ENCODE results near the gene DBN1.
A peak's percentile ranks its signal among the peaks of the same experiment; 100 is the strongest.

The DBN1 gene

GRCh38 chr5:177455036-177455660, 18.3 kb downstream of the DBN1 start:
- Histone ChIP-seq H3K4me3 (ENCODE audit: low read length) (peak overlapping the region; percentile 78), H3K4me1 (ENCODE audit: low read length) (peaks cover 14% of the 10 kb centered on the region), H3K79me2 (ENCODE audit: low read length) (no peaks in the 10 kb centered on the region), H3K27ac (ENCODE audit: low read length) (peak overlapping the region; percentile 64), H3K9me3 (ENCODE audit: insufficient read depth, low read length) (no peaks in the 10 kb centered on the region), H4K20me1 (ENCODE audit: insufficient read depth, low read length) (peaks cover 23% of the 10 kb centered on the region), H3K9ac (ENCODE audit: low read length) (peak overlapping the region; percentile 59), H3K27me3 (ENCODE audit: low read depth, low read length) (no peaks in the 10 kb centered on the region), H3K4me2 (ENCODE audit: low read length) (peak overlapping the region; percentile 77), H3K36me3 (replicated peaks; ENCODE audit: low read depth, low read length) (no peaks in the 10 kb centered on the region), H2AFZ (ENCODE audit: low read depth, low read length) (peak overlapping the region; percentile 37)
- TF ChIP-seq CTCF (IDR thresholded peaks at IDR 0.05; ENCODE audit: low read depth, low read length) (peak; percentile 77), EZH2phosphoT487 (IDR thresholded peaks at IDR 0.05; ENCODE audit: low read depth) (no peak)

DNA sequence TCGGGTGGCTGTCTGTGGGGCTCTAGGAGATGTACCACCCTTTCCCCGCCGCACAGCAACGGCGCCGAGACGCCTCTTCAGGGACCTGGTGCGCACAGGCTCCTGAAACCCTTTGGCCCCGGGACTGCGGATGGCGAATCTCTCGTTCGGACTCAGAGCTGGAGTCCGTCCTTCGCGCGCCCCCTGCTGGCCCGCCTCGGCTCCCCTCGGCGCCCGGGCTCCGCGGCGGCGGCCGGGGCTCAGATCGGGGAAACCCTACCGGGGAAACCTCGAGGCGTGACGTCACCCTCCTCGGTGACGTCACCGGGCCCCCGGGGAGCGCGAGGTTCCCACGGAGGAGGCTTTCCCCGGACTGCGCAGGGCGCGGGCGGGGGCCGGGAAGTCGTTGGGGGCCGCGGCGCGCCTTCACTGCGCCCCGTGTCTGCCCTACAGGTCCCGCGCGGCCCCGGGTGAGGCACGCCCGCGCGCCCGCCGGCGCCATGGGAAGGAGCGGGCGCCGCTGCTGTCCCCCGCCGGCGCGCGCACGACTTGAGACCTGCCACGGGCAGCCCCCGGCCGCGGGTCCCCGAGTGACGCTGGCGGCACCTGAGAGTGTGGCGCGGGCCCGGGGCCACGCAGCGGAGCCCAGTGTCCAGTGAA, 18.9 kb downstream of the DBN1 start:
- H3K9me3 ChIP-seq (ENCODE audit: insufficient read depth, low read length), result no peaks in the 10 kb centered on the region
- TF ChIP-seq EZH2phosphoT487 (IDR thresholded peaks at IDR 0.05; ENCODE audit: low read depth) (no peak), CTCF (IDR thresholded peaks at IDR 0.05; ENCODE audit: low read depth, low read length) (peak; percentile 79)
- H3K79me2 ChIP-seq (ENCODE audit: low read length), result no peaks in the 10 kb centered on the region
- H2AFZ ChIP-seq (ENCODE audit: low read depth, low read length), result 0 out of 2 replicates have a peak overlapping the region, but pooled peaks have one; percentile 37
- peaks cover 23% of the 10 kb centered on the region for H4K20me1 ChIP-seq (ENCODE audit: insufficient read depth, low read length)
- H3K27me3 ChIP-seq (ENCODE audit: low read depth, low read length), result no peaks in the 10 kb centered on the region
- peak overlapping the region; percentile 77 for H3K4me2 ChIP-seq (ENCODE audit: low read length)
- H3K36me3 ChIP-seq (replicated peaks; ENCODE audit: low read depth, low read length), result no peaks in the 10 kb centered on the region
- H3K9ac ChIP-seq (ENCODE audit: low read length), result peak overlapping the region; percentile 59
- H3K4me1 ChIP-seq (ENCODE audit: low read length), result peaks cover 14% of the 10 kb centered on the region
- H3K27ac ChIP-seq (ENCODE audit: low read length), result peak overlapping the region; percentile 42
- H3K4me3 ChIP-seq (ENCODE audit: low read length), result peak overlapping the region; percentile 78

DNA sequence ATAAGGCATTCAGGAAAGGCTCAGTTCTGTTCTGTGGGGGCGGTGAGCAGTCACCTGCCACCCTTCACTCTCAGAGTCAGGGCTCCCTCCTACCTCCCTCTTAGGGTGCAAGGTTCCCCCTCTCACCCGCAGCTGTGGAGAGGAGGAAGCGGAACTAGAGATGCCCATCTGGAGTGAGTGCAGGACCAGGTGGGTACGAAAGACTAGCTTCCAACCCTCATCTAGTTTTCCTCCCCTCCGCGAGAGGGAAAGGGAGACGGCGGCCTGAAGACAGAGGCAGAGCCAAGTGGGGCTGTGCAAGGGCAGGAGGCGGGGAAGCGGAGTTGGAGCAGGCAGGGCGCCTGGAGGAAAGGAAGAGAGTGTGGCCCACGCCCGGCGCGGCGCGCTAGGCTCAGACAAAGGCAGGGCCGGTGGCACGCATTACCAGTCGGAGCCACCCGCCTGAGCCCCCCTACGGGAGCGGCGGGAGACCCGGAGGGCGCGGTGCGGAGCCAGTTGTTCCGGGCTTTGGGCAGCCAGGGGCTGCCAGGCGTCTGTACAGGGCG, 19.5 kb downstream of the DBN1 start:
- peak overlapping the region; percentile 77 for H3K4me2 ChIP-seq (ENCODE audit: low read length)
- H3K27me3 ChIP-seq (ENCODE audit: low read depth, low read length), result no peaks in the 10 kb centered on the region
- H3K79me2 ChIP-seq (ENCODE audit: low read length), result no peaks in the 10 kb centered on the region
- no peak overlapping the region for H3K27ac ChIP-seq (ENCODE audit: low read length)
- H4K20me1 ChIP-seq (ENCODE audit: insufficient read depth, low read length), result peaks cover 23% of the 10 kb centered on the region
- peaks cover 14% of the 10 kb centered on the region for H3K4me1 ChIP-seq (ENCODE audit: low read length)
- peak overlapping the region; percentile 78 for H3K4me3 ChIP-seq (ENCODE audit: low read length)
- TF ChIP-seq EZH2phosphoT487 (IDR thresholded peaks at IDR 0.05; ENCODE audit: low read depth) (no peak), CTCF (IDR thresholded peaks at IDR 0.05; ENCODE audit: low read depth, low read length) (no peak)
- no peak overlapping the region for H2AFZ ChIP-seq (ENCODE audit: low read depth, low read length)
- no peaks in the 10 kb centered on the region for H3K9me3 ChIP-seq (ENCODE audit: insufficient read depth, low read length)
- H3K9ac ChIP-seq (ENCODE audit: low read length), result peak overlapping the region; percentile 48
- no peaks in the 10 kb centered on the region for H3K36me3 ChIP-seq (replicated peaks; ENCODE audit: low read depth, low read length)
